Nephron (organoid): ENCODE results near the gene AZGP1.

Source experiments
- H3K27ac Mint-ChIP-seq, 3 experiments: 2 replicates each; pipeline ENCODE4 v1.8.0; 2020; ENCODE audit warnings: mixed read lengths in 3 of 3, mild to moderate bottlenecking in 2 of 3, moderate library complexity in 1 of 3
- H3K27me3 Mint-ChIP-seq: 2 replicates; pipeline ENCODE4 v1.8.0; 2021; ENCODE audit warnings: low read depth, mild to moderate bottlenecking, moderate library complexity, mixed read lengths
- H3K36me3 Mint-ChIP-seq: 2 replicates; pipeline ENCODE4 v1.8.0; 2020; ENCODE audit warnings: low read depth, mixed read lengths
- H3K4me1 Mint-ChIP-seq: 2 replicates; pipeline ENCODE4 v1.8.0; 2020; ENCODE audit warnings: mixed read lengths
- H3K4me3 Mint-ChIP-seq, 3 experiments: 2 replicates each; pipeline ENCODE4 v1.8.0; 2020; ENCODE audit warnings: mild to moderate bottlenecking in 3 of 3, mixed read lengths in 3 of 3, moderate library complexity in 2 of 3
- H3K9me3 Mint-ChIP-seq: 2 replicates; pipeline ENCODE4 v1.8.0; 2020; ENCODE audit warnings: mixed read lengths
- TF ChIP-seq, protein P1 (sequence below), 3 experiments: fragments of 200-600 bp; sonication (generic); IDR thresholded peaks; one replicate each; pipeline ENCODE4 v1.5.0; 2021; ENCODE audit warnings: antibody characterized with exemption in 3 of 3; ENCODE audit not compliant: unreplicated experiment in 3 of 3

AZGP1 gene

GRCh38 chr7:99929730-99930053 lies 46.1 kb downstream of the AZGP1 start:
- peak overlapping the region in 2 of 3 experiments; percentile 32 to 37 for H3K27ac Mint-ChIP-seq
- H3K9me3 Mint-ChIP-seq = no peaks in the 10 kb centered on the region
- H3K4me3 Mint-ChIP-seq = peak overlapping the region; percentile 14 to 60 (median 34)
- peaks cover 14% of the 10 kb centered on the region for H3K27me3 Mint-ChIP-seq
- no peaks in the 10 kb centered on the region for H3K36me3 Mint-ChIP-seq
- TF ChIP-seq, protein P1, sequence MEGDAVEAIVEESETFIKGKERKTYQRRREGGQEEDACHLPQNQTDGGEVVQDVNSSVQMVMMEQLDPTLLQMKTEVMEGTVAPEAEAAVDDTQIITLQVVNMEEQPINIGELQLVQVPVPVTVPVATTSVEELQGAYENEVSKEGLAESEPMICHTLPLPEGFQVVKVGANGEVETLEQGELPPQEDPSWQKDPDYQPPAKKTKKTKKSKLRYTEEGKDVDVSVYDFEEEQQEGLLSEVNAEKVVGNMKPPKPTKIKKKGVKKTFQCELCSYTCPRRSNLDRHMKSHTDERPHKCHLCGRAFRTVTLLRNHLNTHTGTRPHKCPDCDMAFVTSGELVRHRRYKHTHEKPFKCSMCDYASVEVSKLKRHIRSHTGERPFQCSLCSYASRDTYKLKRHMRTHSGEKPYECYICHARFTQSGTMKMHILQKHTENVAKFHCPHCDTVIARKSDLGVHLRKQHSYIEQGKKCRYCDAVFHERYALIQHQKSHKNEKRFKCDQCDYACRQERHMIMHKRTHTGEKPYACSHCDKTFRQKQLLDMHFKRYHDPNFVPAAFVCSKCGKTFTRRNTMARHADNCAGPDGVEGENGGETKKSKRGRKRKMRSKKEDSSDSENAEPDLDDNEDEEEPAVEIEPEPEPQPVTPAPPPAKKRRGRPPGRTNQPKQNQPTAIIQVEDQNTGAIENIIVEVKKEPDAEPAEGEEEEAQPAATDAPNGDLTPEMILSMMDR (IDR thresholded peaks at IDR 0.05; ENCODE audit: unreplicated experiment in 3 of 3) = peak in 1 of 3 experiments; percentile 0
- peaks cover 25% of the 10 kb centered on the region for H3K4me1 Mint-ChIP-seq

- H3K36me3 Mint-ChIP-seq = no peaks in the 10 kb centered on the region
- peaks cover 25% of the 10 kb centered on the region for H3K4me1 Mint-ChIP-seq
- no peaks in the 10 kb centered on the region for H3K9me3 Mint-ChIP-seq
- H3K27ac Mint-ChIP-seq = peak within 1 kb of the TSS; percentile 32 to 66 (median 37)
- TF ChIP-seq, protein P1 (IDR thresholded peaks at IDR 0.05; ENCODE audit: unreplicated experiment in 3 of 3) = peak; percentile 22 to 42 (median 34)
- H3K27me3 Mint-ChIP-seq = peaks cover 10% of the 10 kb centered on the region
- peak within 1 kb of the TSS; percentile 34 to 60 (median 41) for H3K4me3 Mint-ChIP-seq
Observed at GRCh38 chr7:99928994-99929729, 46.7 kb downstream of the AZGP1 start, which contains the start of gene GJC3. Gene GJC3, minus strand, starts transcription at chr7:99929620. Its CDS starts 0 bp downstream, at chr7:99929620.

DNA sequence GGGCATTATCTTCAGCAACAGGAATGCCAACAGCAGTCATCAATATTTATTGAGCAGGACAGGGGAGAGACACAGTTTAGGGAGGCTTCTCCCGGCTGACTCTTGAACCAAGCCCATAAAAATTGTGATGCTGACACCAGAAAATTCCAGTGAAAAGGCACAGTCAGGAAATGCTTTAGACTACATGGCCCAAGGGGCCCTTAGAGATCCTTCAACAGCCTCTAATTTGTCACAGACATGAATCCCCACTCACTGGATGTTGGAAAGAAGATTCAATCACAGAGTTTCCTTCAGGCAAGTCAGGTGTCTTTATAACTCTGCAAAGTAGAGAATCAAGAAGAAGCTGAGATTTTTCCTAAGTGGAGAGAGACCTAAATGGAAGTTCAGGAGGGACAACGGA lies 47.6 kb downstream of the AZGP1 start:
- Mint-ChIP-seq H3K9me3 (no peaks in the 10 kb centered on the region), H3K27me3 (peaks cover 5% of the 10 kb centered on the region), H3K36me3 (no peaks in the 10 kb centered on the region), H3K4me3 (peak overlapping the region in 2 of 3 experiments; percentile 24 to 41), H3K4me1 (peaks cover 25% of the 10 kb centered on the region), H3K27ac (peak overlapping the region in 2 of 3 experiments; percentile 30 to 66)
- TF ChIP-seq, protein P1 (IDR thresholded peaks at IDR 0.05; ENCODE audit: unreplicated experiment in 3 of 3) = no peak

DNA sequence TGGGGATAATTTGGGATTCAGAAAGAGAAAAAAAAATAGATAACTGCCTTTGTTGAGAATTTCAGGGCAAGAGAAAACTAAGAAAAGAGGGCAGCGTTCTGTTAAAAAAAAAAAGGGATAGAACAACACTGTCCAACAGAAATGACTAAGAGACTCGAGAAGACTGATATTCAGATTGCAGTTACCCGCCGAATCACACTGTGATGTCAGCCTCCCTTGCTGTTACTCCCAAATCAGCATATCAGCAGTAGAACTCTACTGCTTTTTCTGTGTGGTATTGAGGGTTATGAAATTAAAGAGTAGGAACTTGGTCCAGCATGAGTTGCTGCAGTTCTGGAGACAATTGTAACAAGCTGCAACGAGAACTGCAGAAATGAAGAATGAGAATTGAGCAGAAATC lies 48.3 kb downstream of the AZGP1 start:
- peaks cover 25% of the 10 kb centered on the region for H3K4me1 Mint-ChIP-seq
- H3K27me3 Mint-ChIP-seq = peaks cover 5% of the 10 kb centered on the region
- TF ChIP-seq, protein P1 (IDR thresholded peaks at IDR 0.05; ENCODE audit: unreplicated experiment in 3 of 3) = no peak
- H3K27ac Mint-ChIP-seq = peak overlapping the region in 1 of 3 experiments; percentile 0
- no peaks in the 10 kb centered on the region for H3K9me3 Mint-ChIP-seq
- no peaks in the 10 kb centered on the region for H3K36me3 Mint-ChIP-seq
- peak overlapping the region in 1 of 3 experiments; percentile 19 for H3K4me3 Mint-ChIP-seq

- TF ChIP-seq, protein P1 (IDR thresholded peaks at IDR 0.05; ENCODE audit: unreplicated experiment in 3 of 3) = no peak
- H3K4me3 Mint-ChIP-seq = no peak overlapping the region
- H3K27ac Mint-ChIP-seq = no peak overlapping the region
- peaks cover 25% of the 10 kb centered on the region for H3K4me1 Mint-ChIP-seq
- H3K36me3 Mint-ChIP-seq = no peaks in the 10 kb centered on the region
- H3K9me3 Mint-ChIP-seq = peaks cover 9% of the 10 kb centered on the region
- H3K27me3 Mint-ChIP-seq = peaks cover 9% of the 10 kb centered on the region
Observed at GRCh38 chr7:99926321-99926720, 49.5 kb downstream of the AZGP1 start.

- H3K4me1 Mint-ChIP-seq = peaks cover 7% of the 10 kb centered on the region
- H3K27me3 Mint-ChIP-seq = peaks cover 4% of the 10 kb centered on the region
- H3K36me3 Mint-ChIP-seq = no peaks in the 10 kb centered on the region
- H3K4me3 Mint-ChIP-seq = no peak overlapping the region
- no peak overlapping the region for H3K27ac Mint-ChIP-seq
- TF ChIP-seq, protein P1 (IDR thresholded peaks at IDR 0.05; ENCODE audit: unreplicated experiment in 3 of 3) = no peak
- H3K9me3 Mint-ChIP-seq = peaks cover 25% of the 10 kb centered on the region
Observed at GRCh38 chr7:99923200-99923599, 52.6 kb downstream of the AZGP1 start.
